Measurements from ENCODE around the gene QSOX2.
A peak's percentile ranks its signal among the peaks of the same experiment; 100 is the strongest.

QSOX2 gene

GRCh38 chr9:136170006-136170901 lies 75.4 kb downstream of the QSOX2 start:
- no peak overlapping the region for H3K4me3 ChIP-seq (ENCODE audit: control insufficient read depth, low read depth, low read length)
- peak; percentile 71 for TF ChIP-seq CTCF (conservative IDR thresholded peaks at IDR 0.05; ENCODE audit: control insufficient read depth, insufficient read depth, low read depth, low read length)
- peak; percentile 8 for DNase-seq (ENCODE audit: low read depth)

- H3K4me3 ChIP-seq (ENCODE audit: control insufficient read depth, low read depth, low read length) = no peak overlapping the region
- DNase-seq (ENCODE audit: low read depth) = no peak
- TF ChIP-seq CTCF (conservative IDR thresholded peaks at IDR 0.05; ENCODE audit: control insufficient read depth, insufficient read depth, low read depth, low read length) = no peak
Measured at GRCh38 chr9:136169495-136169894, 76.1 kb downstream of the QSOX2 start.

- no peak overlapping the region for H3K4me3 ChIP-seq (ENCODE audit: control insufficient read depth, low read depth, low read length)
- no peak for TF ChIP-seq CTCF (conservative IDR thresholded peaks at IDR 0.05; ENCODE audit: control insufficient read depth, insufficient read depth, low read depth, low read length)
- DNase-seq (ENCODE audit: low read depth) = no peak
Measured at GRCh38 chr9:136163248-136163850, 82.3 kb downstream of the QSOX2 start.

GRCh38 chr9:136160995-136161610 lies 84.5 kb downstream of the QSOX2 start:
- no peak overlapping the region for H3K4me3 ChIP-seq (ENCODE audit: control insufficient read depth, low read depth, low read length)
- no peak for TF ChIP-seq CTCF (conservative IDR thresholded peaks at IDR 0.05; ENCODE audit: control insufficient read depth, insufficient read depth, low read depth, low read length)
- no peak for DNase-seq (ENCODE audit: low read depth)

- no peak for TF ChIP-seq CTCF (conservative IDR thresholded peaks at IDR 0.05; ENCODE audit: control insufficient read depth, insufficient read depth, low read depth, low read length)
- DNase-seq (ENCODE audit: low read depth) = no peak
Measured at GRCh38 chr9:136160381-136160841, 85.2 kb downstream of the QSOX2 start.

GRCh38 chr9:136159851-136160250 lies 85.8 kb downstream of the QSOX2 start:
- TF ChIP-seq CTCF (conservative IDR thresholded peaks at IDR 0.05; ENCODE audit: control insufficient read depth, insufficient read depth, low read depth, low read length) = no peak

More at GRCh38 chr9:136160381-136160841, 85.2 kb downstream of the QSOX2 start:
- no peak overlapping the region for H3K4me3 ChIP-seq (ENCODE audit: control insufficient read depth, low read depth, low read length)

More at GRCh38 chr9:136159851-136160250, 85.8 kb downstream of the QSOX2 start:
- H3K4me3 ChIP-seq (ENCODE audit: control insufficient read depth, low read depth, low read length) = no peak overlapping the region
- DNase-seq (ENCODE audit: low read depth) = no peak
